Neural progenitor cell (in vitro differentiated cells): Measurements from ENCODE around the gene TNIK. TPM values are rescaled to one million over a fixed set of nuclear protein-coding genes. Genes with fewer than 3 reads are reported as not detected.

Experiments
- DNase-seq: peaks from one replicate; pipeline ENCODE4 v3.0.0-alpha.2; 2016; ENCODE audit warnings: low spot score
- H2AFZ ChIP-seq: fragments of 200-600 bp; sonication (generic); replicated peaks from 2 replicates; pipeline ENCODE4 v1.6.1; 2016; ENCODE audit warnings: antibody characterized with exemption
- H3F3A ChIP-seq: fragments of 200-600 bp; sonication (generic); 2 replicates; pipeline ENCODE4 v1.6.1; 2016; ENCODE audit warnings: antibody characterized with exemption, low read depth
- H3K27ac ChIP-seq: fragments of 200-600 bp; sonication (generic); 2 replicates; pipeline ENCODE4 v1.5.1; 2016; ENCODE audit warnings: mild to moderate bottlenecking
- H3K27me3 ChIP-seq: fragments of 200-600 bp; sonication (generic); 2 replicates; pipeline ENCODE4 v1.6.1; 2016; ENCODE audit warnings: mild to moderate bottlenecking, moderate library complexity
- H3K36me3 ChIP-seq: fragments of 200-600 bp; sonication (generic); 2 replicates; pipeline ENCODE4 v1.5.1; 2016
- H3K4me1 ChIP-seq: fragments of 200-600 bp; sonication (generic); 2 replicates; pipeline ENCODE4 v1.6.1; 2016; ENCODE audit warnings: mixed run types
- H3K4me2 ChIP-seq: fragments of 200-600 bp; sonication (generic); 2 replicates; pipeline ENCODE4 v1.6.1; 2016
- H3K4me3 ChIP-seq: fragments of 200-600 bp; sonication (generic); 2 replicates; pipeline ENCODE4 v1.5.1; 2016
- H3K79me2 ChIP-seq: fragments of 200-600 bp; sonication (generic); 2 replicates; pipeline ENCODE4 v1.6.1; 2016; ENCODE audit warnings: low read depth
- H3K9ac ChIP-seq: fragments of 200-600 bp; sonication (generic); 2 replicates; pipeline ENCODE4 v1.6.1; 2016
- H3K9me3 ChIP-seq: fragments of 200-600 bp; sonication (generic); 2 replicates; pipeline ENCODE4 v1.5.1; 2016; ENCODE audit warnings: low read depth
- H4K20me1 ChIP-seq: fragments of 200-600 bp; sonication (generic); 2 replicates; pipeline ENCODE4 v1.6.1; 2016; ENCODE audit warnings: low read depth
- H3K27ac Mint-ChIP-seq: 3 replicates; pipeline ENCODE4 v1.8.0; 2021; ENCODE audit warnings: mixed read lengths
- H3K27me3 Mint-ChIP-seq: 2 replicates; pipeline ENCODE4 v1.8.0; 2022; ENCODE audit warnings: low read depth, mild to moderate bottlenecking, inconsistent platforms, moderate library complexity, mixed read lengths; ENCODE audit not compliant: insufficient read depth
- H3K36me3 Mint-ChIP-seq: 3 replicates; pipeline ENCODE4 v1.8.0; 2021; ENCODE audit warnings: mixed read lengths
- H3K4me1 Mint-ChIP-seq: 3 replicates; pipeline ENCODE4 v1.8.0; 2021; ENCODE audit warnings: mixed read lengths
- H3K4me3 Mint-ChIP-seq: 3 replicates; pipeline ENCODE4 v1.8.0; 2021; ENCODE audit warnings: mild to moderate bottlenecking, moderate library complexity, mixed read lengths
- H3K9me3 Mint-ChIP-seq: 3 replicates; pipeline ENCODE4 v1.8.0; 2020; ENCODE audit warnings: mixed read lengths
- CTCF ChIP-seq: fragments of 200-600 bp; sonication (generic); IDR thresholded peaks from 2 replicates; pipeline ENCODE4 v1.5.1; 2017; ENCODE audit warnings: antibody characterized with exemption, mild to moderate bottlenecking
- EZH2 ChIP-seq: fragments of 200-600 bp; sonication (generic); IDR thresholded peaks from 2 replicates; pipeline ENCODE4 v1.6.1; 2017; ENCODE audit warnings: antibody characterized with exemption, mild to moderate bottlenecking, moderate library complexity
- EZH2phosphoT487 ChIP-seq: fragments of 200-600 bp; sonication (generic); IDR thresholded peaks from 2 replicates; pipeline ENCODE4 v1.6.1; 2017; ENCODE audit warnings: antibody characterized with exemption
- microRNA counts: library from miRNA; unstranded; fragments of <30 nt; microRNA quantifications from one replicate; lab custom pipeline; 2016
- microRNA-seq: library from miRNA; unstranded; fragments of <30 nt; microRNA quantifications from one replicate; pipeline ENCODE4, GENCODE V29; 2016
- small RNA-seq: library from RNA; depleted of rRNA; stranded (forward); fragments of <200 nt; gene quantifications from one replicate; pipeline ENCODE3, GENCODE V24; 2015
- total RNA-seq: library from RNA; depleted of rRNA; stranded (reverse); fragments of >200 nt; gene quantifications from 2 replicates; pipeline ENCODE4 v1.2.3, GENCODE V29; 2015; ENCODE audit warnings: low replicate concordance

Gene TNIK
- total RNA-seq, 1 donor from 2014 or later = 3.0 TPM

- no peaks in the 10 kb centered on the region for H3K36me3 Mint-ChIP-seq
- H3K9me3 ChIP-seq = no peaks in the 10 kb centered on the region
- no peaks in the 10 kb centered on the region for H3F3A ChIP-seq
- H3K4me3 Mint-ChIP-seq = no peak overlapping the region
- no peaks in the 10 kb centered on the region for H3K36me3 ChIP-seq
- DNase-seq = no peak
- H3K9ac ChIP-seq = no peak overlapping the region
- no peak for TF ChIP-seq CTCF
- TF ChIP-seq EZH2 = no peak
- TF ChIP-seq EZH2phosphoT487 = no peak
- no peak overlapping the region for H2AFZ ChIP-seq
- no peak overlapping the region for H3K4me3 ChIP-seq
- H4K20me1 ChIP-seq = no peaks in the 10 kb centered on the region
- H3K4me2 ChIP-seq = no peak overlapping the region
- H3K79me2 ChIP-seq = no peaks in the 10 kb centered on the region
- H3K9me3 Mint-ChIP-seq = no peaks in the 10 kb centered on the region
- no peak overlapping the region for H3K27ac ChIP-seq
- H3K27ac Mint-ChIP-seq = no peak overlapping the region
- no peaks in the 10 kb centered on the region for H3K4me1 Mint-ChIP-seq
- no peaks in the 10 kb centered on the region for H3K4me1 ChIP-seq
- no peaks in the 10 kb centered on the region for H3K27me3 ChIP-seq
- H3K27me3 Mint-ChIP-seq = no peaks in the 10 kb centered on the region
Observed at GRCh38 chr3:171011873-171012336, 448.3 kb downstream of the TNIK start.

MicroRNAs encoded within 50 kb of the gene (microRNA counts, 767-probe panel; counts per million panel counts)
- microRNA hsa-miR-569 (lab: Ali Mortazavi, UCI) = 460 counts per million, percentile 90 among the panel's probes with 10 or more counts

Small RNAs within 50 kb of the gene (microRNA-seq; reads per million reads assigned to microRNA genes)
- not detected for gene MIR569

Small RNAs within 50 kb of the gene (small RNA-seq; reads per million reads assigned to genes)
- gene MIR569 (not detected), gene RF00019 (not detected), gene RNU6-348P (not detected)
